Thyroid gland (tissue), 4 donors: ENCODE results near the gene TRIOBP.

Experiments
- CTCF ChIP-seq, 6 experiments: fragments of 200-600 bp in 3 of 6; fragments of 450-650 bp in 3 of 6; sonication (generic) in 3 of 6; IDR thresholded peaks; one replicate each; pipeline ENCODE4 v1.5.1; 2016 to 2019; ENCODE audit warnings: antibody characterized with exemption in 6 of 6, mild to moderate bottlenecking in 2 of 6, inconsistent platforms in 1 of 6, moderate library complexity in 1 of 6
- POLR2A ChIP-seq, 2 donors: fragments of 450-650 bp; IDR thresholded peaks; one replicate each; pipeline ENCODE4 v1.6.1; 2017; ENCODE audit warnings: antibody characterized with exemption in 2 of 2, mild to moderate bottlenecking in 2 of 2, moderate library complexity in 1 of 2

- TF ChIP-seq POLR2A (IDR thresholded peaks at IDR 0.05) (no peak), CTCF (IDR thresholded peaks at IDR 0.05) (no peak)
Observed at GRCh38 chr22:37758694-37759093, 61.8 kb downstream of the TRIOBP start.
